Neural progenitor cell (in vitro differentiated cells): ENCODE data around the gene TNK2. TPM values are rescaled to one million over a fixed set of nuclear protein-coding genes. Genes with fewer than 3 reads are reported as not detected.

ENCODE experiments used
- DNase-seq: peaks from one replicate; pipeline ENCODE4 v3.0.0-alpha.2; 2016; ENCODE audit warnings: low spot score
- H2AFZ ChIP-seq: fragments of 200-600 bp; sonication (generic); replicated peaks from 2 replicates; pipeline ENCODE4 v1.6.1; 2016; ENCODE audit warnings: antibody characterized with exemption
- H3F3A ChIP-seq: fragments of 200-600 bp; sonication (generic); 2 replicates; pipeline ENCODE4 v1.6.1; 2016; ENCODE audit warnings: antibody characterized with exemption, low read depth
- H3K27ac ChIP-seq: fragments of 200-600 bp; sonication (generic); 2 replicates; pipeline ENCODE4 v1.5.1; 2016; ENCODE audit warnings: mild to moderate bottlenecking
- H3K27me3 ChIP-seq: fragments of 200-600 bp; sonication (generic); 2 replicates; pipeline ENCODE4 v1.6.1; 2016; ENCODE audit warnings: mild to moderate bottlenecking, moderate library complexity
- H3K36me3 ChIP-seq: fragments of 200-600 bp; sonication (generic); 2 replicates; pipeline ENCODE4 v1.5.1; 2016
- H3K4me1 ChIP-seq: fragments of 200-600 bp; sonication (generic); 2 replicates; pipeline ENCODE4 v1.6.1; 2016; ENCODE audit warnings: mixed run types
- H3K4me2 ChIP-seq: fragments of 200-600 bp; sonication (generic); 2 replicates; pipeline ENCODE4 v1.6.1; 2016
- H3K4me3 ChIP-seq: fragments of 200-600 bp; sonication (generic); 2 replicates; pipeline ENCODE4 v1.5.1; 2016
- H3K79me2 ChIP-seq: fragments of 200-600 bp; sonication (generic); 2 replicates; pipeline ENCODE4 v1.6.1; 2016; ENCODE audit warnings: low read depth
- H3K9ac ChIP-seq: fragments of 200-600 bp; sonication (generic); 2 replicates; pipeline ENCODE4 v1.6.1; 2016
- H3K9me3 ChIP-seq: fragments of 200-600 bp; sonication (generic); 2 replicates; pipeline ENCODE4 v1.5.1; 2016; ENCODE audit warnings: low read depth
- H4K20me1 ChIP-seq: fragments of 200-600 bp; sonication (generic); 2 replicates; pipeline ENCODE4 v1.6.1; 2016; ENCODE audit warnings: low read depth
- H3K27ac Mint-ChIP-seq: 3 replicates; pipeline ENCODE4 v1.8.0; 2021; ENCODE audit warnings: mixed read lengths
- H3K27me3 Mint-ChIP-seq: 2 replicates; pipeline ENCODE4 v1.8.0; 2022; ENCODE audit warnings: low read depth, mild to moderate bottlenecking, inconsistent platforms, moderate library complexity, mixed read lengths; ENCODE audit not compliant: insufficient read depth
- H3K36me3 Mint-ChIP-seq: 3 replicates; pipeline ENCODE4 v1.8.0; 2021; ENCODE audit warnings: mixed read lengths
- H3K4me1 Mint-ChIP-seq: 3 replicates; pipeline ENCODE4 v1.8.0; 2021; ENCODE audit warnings: mixed read lengths
- H3K4me3 Mint-ChIP-seq: 3 replicates; pipeline ENCODE4 v1.8.0; 2021; ENCODE audit warnings: mild to moderate bottlenecking, moderate library complexity, mixed read lengths
- H3K9me3 Mint-ChIP-seq: 3 replicates; pipeline ENCODE4 v1.8.0; 2020; ENCODE audit warnings: mixed read lengths
- CTCF ChIP-seq: fragments of 200-600 bp; sonication (generic); IDR thresholded peaks from 2 replicates; pipeline ENCODE4 v1.5.1; 2017; ENCODE audit warnings: antibody characterized with exemption, mild to moderate bottlenecking
- EZH2 ChIP-seq: fragments of 200-600 bp; sonication (generic); IDR thresholded peaks from 2 replicates; pipeline ENCODE4 v1.6.1; 2017; ENCODE audit warnings: antibody characterized with exemption, mild to moderate bottlenecking, moderate library complexity
- EZH2phosphoT487 ChIP-seq: fragments of 200-600 bp; sonication (generic); IDR thresholded peaks from 2 replicates; pipeline ENCODE4 v1.6.1; 2017; ENCODE audit warnings: antibody characterized with exemption
- total RNA-seq: library from RNA; depleted of rRNA; stranded (reverse); fragments of >200 nt; gene quantifications from 2 replicates; pipeline ENCODE4 v1.2.3, GENCODE V29; 2015; ENCODE audit warnings: low replicate concordance

The TNK2 gene
- total RNA-seq, 1 donor from 2014 or later, result 5.4 TPM

- no peaks in the 10 kb centered on the region for H3K9me3 ChIP-seq
- no peaks in the 10 kb centered on the region for H3K36me3 ChIP-seq
- H3K27me3 ChIP-seq, result no peaks in the 10 kb centered on the region
- peaks cover 38% of the 10 kb centered on the region for H3K4me1 ChIP-seq
- H3K4me2 ChIP-seq, result peak overlapping the region; percentile 97
- Mint-ChIP-seq H3K4me3 (peak overlapping the region; percentile 79), H3K4me1 (peaks cover 57% of the 10 kb centered on the region), H3K27me3 (peaks cover 10% of the 10 kb centered on the region), H3K9me3 (no peaks in the 10 kb centered on the region), H3K36me3 (no peaks in the 10 kb centered on the region), H3K27ac (peak overlapping the region; percentile 48)
- H3K27ac ChIP-seq, result no peak overlapping the region
- H4K20me1 ChIP-seq, result peaks cover 68% of the 10 kb centered on the region
- TF ChIP-seq EZH2, result no peak
- TF ChIP-seq CTCF, result no peak
- no peak for TF ChIP-seq EZH2phosphoT487
- H2AFZ ChIP-seq, result no peak overlapping the region
- H3K9ac ChIP-seq, result no peak overlapping the region
- H3K4me3 ChIP-seq, result peak overlapping the region; percentile 77
- peaks cover 29% of the 10 kb centered on the region for H3F3A ChIP-seq
- DNase-seq, result peak; percentile 51
- peaks cover 45% of the 10 kb centered on the region for H3K79me2 ChIP-seq
Measured at GRCh38 chr3:195896361-195897080, 11.8 kb downstream of the TNK2 start.

GRCh38 chr3:195895861-195896360 is 12.4 kb downstream of the TNK2 start:
- Mint-ChIP-seq H3K27me3 (peaks cover 8% of the 10 kb centered on the region), H3K27ac (no peak overlapping the region), H3K4me3 (peak overlapping the region; percentile 79), H3K9me3 (no peaks in the 10 kb centered on the region), H3K4me1 (peaks cover 55% of the 10 kb centered on the region), H3K36me3 (no peaks in the 10 kb centered on the region)
- Histone ChIP-seq H3F3A (peaks cover 30% of the 10 kb centered on the region), H3K27ac (no peak overlapping the region), H3K9ac (no peak overlapping the region), H4K20me1 (peaks cover 65% of the 10 kb centered on the region), H3K9me3 (no peaks in the 10 kb centered on the region), H3K4me3 (peak overlapping the region; percentile 77), H3K4me1 (peaks cover 39% of the 10 kb centered on the region), H3K36me3 (no peaks in the 10 kb centered on the region), H3K79me2 (peaks cover 39% of the 10 kb centered on the region), H3K27me3 (no peaks in the 10 kb centered on the region), H3K4me2 (peak overlapping the region; percentile 97), H2AFZ (peak overlapping the region; percentile 63)
- TF ChIP-seq EZH2 (no peak), CTCF (no peak), EZH2phosphoT487 (no peak)
- peak; percentile 71 for DNase-seq

DNA sequence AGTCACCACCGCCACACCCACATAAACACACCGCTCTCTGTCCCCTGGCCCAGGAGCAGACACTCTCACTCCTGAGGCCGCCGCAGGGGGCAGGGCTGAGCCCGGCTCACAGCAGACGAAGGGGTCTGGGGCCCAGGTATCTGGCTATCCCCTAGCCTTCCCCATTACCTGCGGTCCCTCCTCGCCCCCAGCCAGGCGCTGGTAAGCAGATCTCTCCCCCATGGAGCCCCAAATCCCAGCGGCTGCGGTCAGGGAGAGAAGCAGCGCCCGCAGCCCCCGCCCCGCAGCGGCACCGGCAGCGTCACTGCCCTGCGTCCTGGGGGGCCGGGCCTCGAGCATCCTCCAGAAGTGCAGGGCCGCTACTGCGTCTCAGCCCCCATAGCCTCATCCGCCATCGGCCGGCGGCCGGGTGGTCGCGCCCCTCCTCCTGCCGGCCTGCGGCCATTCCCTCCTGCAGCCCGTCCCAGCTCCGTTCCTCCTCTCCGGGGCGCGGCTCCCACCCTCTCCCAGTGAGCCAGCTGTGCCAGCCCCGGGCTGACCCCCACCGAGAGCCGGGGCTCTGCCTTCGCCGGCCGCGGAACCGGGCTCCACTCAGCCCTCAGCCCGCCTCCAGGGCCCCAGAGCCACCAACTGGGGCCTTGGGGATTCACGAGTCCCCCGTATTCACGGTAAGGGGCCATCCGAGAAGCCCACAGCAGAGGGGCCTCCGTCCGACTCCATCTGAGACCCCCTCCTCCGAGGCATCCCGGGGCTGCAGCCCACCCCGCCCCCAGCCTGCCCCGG is 13.1 kb downstream of the TNK2 start:
- TF ChIP-seq CTCF (no peak), EZH2phosphoT487 (no peak), EZH2 (no peak)
- peaks cover 55% of the 10 kb centered on the region for H3K4me1 Mint-ChIP-seq
- Histone ChIP-seq H3K9ac (no peak overlapping the region), H4K20me1 (peaks cover 65% of the 10 kb centered on the region), H3K36me3 (no peaks in the 10 kb centered on the region), H3K9me3 (no peaks in the 10 kb centered on the region), H3F3A (peaks cover 37% of the 10 kb centered on the region), H3K4me1 (peaks cover 45% of the 10 kb centered on the region), H3K27ac (no peak overlapping the region), H3K27me3 (no peaks in the 10 kb centered on the region), H3K4me2 (peak overlapping the region; percentile 97), H3K4me3 (peak overlapping the region; percentile 77), H3K79me2 (peaks cover 38% of the 10 kb centered on the region), H2AFZ (peak overlapping the region; percentile 63)
- H3K4me3 Mint-ChIP-seq, result peak overlapping the region; percentile 88
- H3K9me3 Mint-ChIP-seq, result no peaks in the 10 kb centered on the region
- DNase-seq, result peak; percentile 61
- H3K36me3 Mint-ChIP-seq, result no peaks in the 10 kb centered on the region
- H3K27me3 Mint-ChIP-seq, result peaks cover 8% of the 10 kb centered on the region
- no peak overlapping the region for H3K27ac Mint-ChIP-seq
